Prostate gland (tissue), 2 donors: ENCODE data around the gene VPS18.

Experiments
- CTCF ChIP-seq, 4 experiments: fragments of 200-600 bp in 2 of 4; fragments of 450-650 bp in 2 of 4; sonication (generic) in 2 of 4; IDR thresholded peaks; 1 replicate in 3 of 4; 2 replicates in 1 of 4; pipeline ENCODE4 v1.5.1; 2016 to 2019; ENCODE audit warnings: antibody characterized with exemption in 4 of 4, mild to moderate bottlenecking in 2 of 4, moderate library complexity in 2 of 4
- POLR2AphosphoS5 ChIP-seq: sonication (generic); formaldehyde crosslinking; IDR thresholded peaks from one replicate; pipeline ENCODE4 v1.6.1; 2017; ENCODE audit warnings: antibody characterized with exemption

- TF ChIP-seq CTCF (IDR thresholded peaks at IDR 0.05), result peak in 2 of 4 experiments; percentile 33 to 37
- peak; percentile 61 for TF ChIP-seq POLR2AphosphoS5
Observed at GRCh38 chr15:40873694-40874561, 20.3 kb upstream of the VPS18 start, which contains the start of gene RHOV.
